ENCODE measurements around the gene PPP1R9A. TPM values are rescaled to one million over a fixed set of nuclear protein-coding genes. Genes with fewer than 3 reads are reported as not detected.

Gene PPP1R9A
- total RNA-seq, 1 experiment from 2014 or later = 15.6 TPM

DNA sequence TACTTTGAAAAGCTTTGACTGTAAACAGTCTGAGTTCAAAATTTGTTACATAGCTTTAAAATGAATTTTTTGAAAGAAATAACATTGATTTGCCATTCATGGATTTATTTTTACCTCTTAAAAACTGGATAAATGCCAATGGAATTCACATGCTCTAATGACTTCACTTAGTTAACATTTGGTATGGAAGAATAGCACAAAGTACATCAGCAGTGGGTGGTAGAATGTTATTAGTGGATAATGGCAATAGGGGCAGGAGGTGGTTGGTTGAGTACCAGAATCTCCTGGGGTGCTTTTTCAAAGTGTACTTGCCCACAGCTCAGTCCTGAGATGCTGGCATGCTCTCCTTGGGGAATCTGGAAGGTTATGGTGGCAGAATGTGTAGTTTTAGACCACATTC is 4.7 kb downstream of the PPP1R9A start:
- ChIA-PET POLR2A (ENCODE audit: low non-redundant PET) (no interaction called here), CTCF (no interaction called here)
- Histone ChIP-seq H3K27ac (ENCODE audit: low read depth, low read length, poor library complexity, severe bottlenecking) (no peak overlapping the region), H3K9me3 (ENCODE audit: low read depth, low read length, poor library complexity, severe bottlenecking) (no peaks in the 10 kb centered on the region), H3K4me3 (ENCODE audit: low read depth, low read length, poor library complexity, severe bottlenecking) (no peak overlapping the region), H3K27me3 (replicated peaks; ENCODE audit: insufficient read depth, low read depth, low read length, poor library complexity) (no peaks in the 10 kb centered on the region), H3K36me3 (ENCODE audit: insufficient read depth, low read length, poor library complexity, severe bottlenecking) (no peaks in the 10 kb centered on the region), H3K4me1 (ENCODE audit: insufficient read depth, low read length, poor library complexity, severe bottlenecking) (peaks cover 13% of the 10 kb centered on the region)
- TF ChIP-seq CTCF (conservative IDR thresholded peaks at IDR 0.05; ENCODE audit: low read depth, low read length) (no peak), EZH2 (IDR thresholded peaks at IDR 0.05; ENCODE audit: borderline replicate concordance, low read depth, low read length, poor library complexity, severe bottlenecking) (no peak)
- no TSS peak for BruUV-seq (replicated peaks)
- intact Hi-C loops (cut with micrococcal nuclease; ENCODE audit: unreplicated experiment) = no loop called here
- peak; percentile 45 for DNase-seq (ENCODE audit: low spot score)

DNA sequence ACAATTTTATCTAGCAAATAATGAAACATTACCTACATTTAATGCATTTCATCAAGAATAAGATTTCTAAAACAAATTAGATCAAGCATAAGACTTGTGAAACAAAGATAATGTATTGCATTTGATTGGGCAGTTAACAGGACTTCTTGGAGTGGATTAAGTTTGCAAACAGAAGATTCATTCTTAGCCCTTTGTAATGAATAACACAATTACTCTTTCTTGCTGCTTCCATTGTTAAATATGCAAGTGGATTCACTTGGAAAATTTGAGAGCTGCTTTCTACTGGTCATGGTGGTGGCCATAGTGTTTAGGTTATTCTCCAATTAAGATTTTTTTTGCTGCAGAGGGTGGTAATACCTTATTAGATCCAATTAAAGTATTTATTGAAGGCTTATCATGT is 6.0 kb downstream of the PPP1R9A start:
- Histone ChIP-seq H3K4me1 (ENCODE audit: insufficient read depth, low read length, poor library complexity, severe bottlenecking) (peaks cover 10% of the 10 kb centered on the region), H3K4me3 (ENCODE audit: low read depth, low read length, poor library complexity, severe bottlenecking) (no peak overlapping the region), H3K27me3 (replicated peaks; ENCODE audit: insufficient read depth, low read depth, low read length, poor library complexity) (no peaks in the 10 kb centered on the region), H3K27ac (ENCODE audit: low read depth, low read length, poor library complexity, severe bottlenecking) (no peak overlapping the region), H3K9me3 (ENCODE audit: low read depth, low read length, poor library complexity, severe bottlenecking) (no peaks in the 10 kb centered on the region), H3K36me3 (ENCODE audit: insufficient read depth, low read length, poor library complexity, severe bottlenecking) (no peaks in the 10 kb centered on the region)
- no TSS peak for BruUV-seq (replicated peaks)
- TF ChIP-seq CTCF (conservative IDR thresholded peaks at IDR 0.05; ENCODE audit: low read depth, low read length) = no peak
- no peak for TF ChIP-seq EZH2 (IDR thresholded peaks at IDR 0.05; ENCODE audit: borderline replicate concordance, low read depth, low read length, poor library complexity, severe bottlenecking)
- DNase-seq (ENCODE audit: low spot score) = no peak
- ChIA-PET CTCF (no interaction called here), POLR2A (ENCODE audit: low non-redundant PET) (no interaction called here)
- intact Hi-C loops (cut with micrococcal nuclease; ENCODE audit: unreplicated experiment) = no loop called here

DNA sequence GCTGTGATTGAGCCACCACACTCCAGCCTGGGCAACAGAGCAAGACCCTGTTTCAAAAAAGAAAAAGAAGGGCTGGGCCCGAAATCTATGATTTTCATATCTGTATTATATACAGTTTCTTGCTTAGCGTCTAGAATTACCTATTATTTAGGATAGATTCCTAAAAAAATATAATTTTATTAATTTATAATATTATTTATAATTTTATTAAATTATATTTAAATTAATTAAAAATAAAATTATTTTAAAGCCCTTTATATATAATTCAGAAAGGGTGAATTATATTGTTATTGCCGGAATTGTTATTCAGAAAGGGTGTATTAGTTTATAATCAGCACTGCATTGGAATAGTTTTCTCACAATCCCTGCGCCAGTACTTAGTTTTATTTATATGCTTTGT is 14.5 kb downstream of the PPP1R9A start:
- no peak for DNase-seq (ENCODE audit: low spot score)
- TF ChIP-seq CTCF (conservative IDR thresholded peaks at IDR 0.05; ENCODE audit: low read depth, low read length) = no peak
- no peak for TF ChIP-seq EZH2 (IDR thresholded peaks at IDR 0.05; ENCODE audit: borderline replicate concordance, low read depth, low read length, poor library complexity, severe bottlenecking)
- H3K9me3 ChIP-seq (ENCODE audit: low read depth, low read length, poor library complexity, severe bottlenecking) = no peaks in the 10 kb centered on the region
- no peak overlapping the region for H3K27ac ChIP-seq (ENCODE audit: low read depth, low read length, poor library complexity, severe bottlenecking)
- intact Hi-C loops (cut with micrococcal nuclease; ENCODE audit: unreplicated experiment) = no loop called here
- POLR2A ChIA-PET (ENCODE audit: low non-redundant PET) = no interaction called here
- H3K36me3 ChIP-seq (ENCODE audit: insufficient read depth, low read length, poor library complexity, severe bottlenecking) = no peaks in the 10 kb centered on the region
- H3K4me3 ChIP-seq (ENCODE audit: low read depth, low read length, poor library complexity, severe bottlenecking) = no peak overlapping the region
- no TSS peak for BruUV-seq (replicated peaks)
- H3K4me1 ChIP-seq (ENCODE audit: insufficient read depth, low read length, poor library complexity, severe bottlenecking) = peaks cover 28% of the 10 kb centered on the region
- CTCF ChIA-PET = no interaction called here
- H3K27me3 ChIP-seq (replicated peaks; ENCODE audit: insufficient read depth, low read depth, low read length, poor library complexity) = no peaks in the 10 kb centered on the region
